Hepatic stellate cell (primary cell): Measurements from ENCODE around the gene NUP214.

ENCODE experiments used
- DNase-seq: peaks from one replicate; pipeline ENCODE4 v3.0.0; 2011; ENCODE audit warnings: low spot score

NUP214 gene

GRCh38 chr9:131125288-131126058 lies at the start of gene NUP214:
TSS of gene NUP214 (plus strand) at chr9:131125586. CDS start at chr9:131125705, 119 bp downstream.
- peak; percentile 99 for DNase-seq

- DNase-seq = no peak
Observed at GRCh38 chr9:131076347-131077195, 48.8 kb upstream of the NUP214 start.

DNA sequence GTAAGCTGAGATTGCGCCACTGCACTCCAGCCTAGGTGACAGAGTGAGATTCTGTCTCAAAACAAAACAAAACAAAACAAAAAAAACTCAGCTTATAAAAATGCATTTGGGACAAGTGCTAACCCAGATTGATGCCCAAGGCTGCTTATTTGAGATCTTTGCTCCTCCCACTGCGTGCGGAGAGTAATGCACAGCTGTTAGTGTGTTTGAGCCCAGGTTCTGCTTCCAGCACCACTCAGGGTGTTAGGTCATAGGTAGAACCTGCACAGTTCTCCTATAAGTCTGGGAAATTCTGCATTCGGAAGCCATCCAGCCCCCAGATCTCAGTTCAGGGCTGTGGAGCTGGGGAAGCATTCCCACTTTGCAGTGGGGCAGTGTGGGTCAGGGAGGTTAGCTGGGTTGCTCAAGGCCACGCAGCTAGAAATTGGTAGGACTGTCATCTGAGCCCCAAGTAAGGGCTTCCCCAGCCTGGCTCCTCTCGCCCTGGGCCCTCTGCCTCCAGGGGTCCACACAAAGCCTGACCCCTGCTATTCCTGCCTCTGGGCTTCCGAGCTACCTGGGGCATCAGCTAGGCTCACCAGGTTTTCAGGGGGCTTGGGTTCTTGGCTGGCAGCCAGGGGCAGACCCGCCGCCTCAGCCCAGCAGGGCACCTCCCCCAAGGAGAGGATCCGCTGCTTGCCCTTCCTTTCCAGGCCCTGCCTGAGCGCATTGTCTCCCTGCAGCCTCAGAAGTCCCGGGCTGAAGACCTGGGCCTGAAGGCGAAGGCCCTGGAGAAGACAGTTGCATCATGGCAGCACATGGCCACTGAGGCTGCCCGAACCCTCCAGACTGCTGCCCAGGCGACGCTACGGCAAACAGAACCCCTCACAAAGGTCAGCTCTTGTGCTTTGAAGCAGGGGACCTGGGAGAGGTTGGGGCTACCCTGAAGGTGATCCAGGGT lies 46.7 kb upstream of the NUP214 start:
- DNase-seq = no peak

DNA sequence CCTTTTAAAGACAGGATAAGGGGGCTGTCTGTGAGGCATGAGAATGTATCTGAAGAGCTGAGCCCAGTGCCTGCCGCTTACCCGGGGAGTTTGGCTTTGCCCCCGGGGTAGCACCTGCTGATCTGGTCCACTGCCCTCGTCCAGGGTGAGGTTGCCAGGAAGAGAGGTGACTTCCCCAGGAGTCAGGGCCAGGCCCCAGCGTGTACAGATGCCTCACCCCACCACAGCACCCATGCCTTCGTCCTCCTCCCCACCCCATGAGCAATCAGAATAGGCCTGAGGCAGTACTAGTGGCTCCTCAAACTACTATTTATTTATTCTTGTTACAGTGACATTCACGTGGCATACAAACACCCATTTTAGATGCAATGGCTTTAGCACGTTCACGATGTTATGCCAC lies 44.8 kb upstream of the NUP214 start:
- no peak for DNase-seq

GRCh38 chr9:131081868-131082267 lies 43.5 kb upstream of the NUP214 start:
- no peak for DNase-seq

DNA sequence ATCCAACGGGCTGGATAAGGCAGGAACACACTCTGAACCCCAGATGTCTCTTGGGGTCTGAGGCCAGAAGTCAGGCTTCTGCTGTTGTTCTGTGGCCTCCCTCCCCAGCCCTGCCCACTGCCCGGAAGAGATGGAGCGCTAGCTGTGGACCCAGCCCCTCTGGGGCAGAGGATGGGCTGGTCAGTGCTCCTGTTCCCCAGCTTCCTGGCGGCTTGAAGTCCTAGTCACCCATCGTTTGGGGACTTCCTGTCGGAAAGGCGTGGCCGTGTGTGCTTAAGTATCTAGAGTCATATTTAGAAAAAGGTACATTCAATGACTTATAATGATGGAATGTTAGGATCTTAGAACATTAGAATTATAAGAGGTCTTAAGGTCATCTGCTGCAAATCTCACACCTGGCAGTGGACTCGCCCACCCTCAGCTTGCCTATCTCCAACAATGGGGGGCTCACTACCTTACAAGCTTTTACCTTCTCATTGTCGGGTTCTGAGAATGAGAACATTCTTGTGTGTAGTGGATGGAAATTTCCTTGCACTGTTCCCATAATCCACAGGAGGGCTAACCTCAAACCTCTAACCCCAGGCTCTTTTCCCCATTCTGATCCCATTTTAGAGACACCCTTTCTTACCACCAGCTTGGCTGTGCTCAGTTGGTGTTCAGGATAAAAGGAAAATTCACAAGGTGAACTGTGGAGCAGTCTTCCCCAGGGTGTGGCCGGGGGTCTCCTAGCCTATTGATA lies 42.4 kb upstream of the NUP214 start:
- DNase-seq = no peak

DNA sequence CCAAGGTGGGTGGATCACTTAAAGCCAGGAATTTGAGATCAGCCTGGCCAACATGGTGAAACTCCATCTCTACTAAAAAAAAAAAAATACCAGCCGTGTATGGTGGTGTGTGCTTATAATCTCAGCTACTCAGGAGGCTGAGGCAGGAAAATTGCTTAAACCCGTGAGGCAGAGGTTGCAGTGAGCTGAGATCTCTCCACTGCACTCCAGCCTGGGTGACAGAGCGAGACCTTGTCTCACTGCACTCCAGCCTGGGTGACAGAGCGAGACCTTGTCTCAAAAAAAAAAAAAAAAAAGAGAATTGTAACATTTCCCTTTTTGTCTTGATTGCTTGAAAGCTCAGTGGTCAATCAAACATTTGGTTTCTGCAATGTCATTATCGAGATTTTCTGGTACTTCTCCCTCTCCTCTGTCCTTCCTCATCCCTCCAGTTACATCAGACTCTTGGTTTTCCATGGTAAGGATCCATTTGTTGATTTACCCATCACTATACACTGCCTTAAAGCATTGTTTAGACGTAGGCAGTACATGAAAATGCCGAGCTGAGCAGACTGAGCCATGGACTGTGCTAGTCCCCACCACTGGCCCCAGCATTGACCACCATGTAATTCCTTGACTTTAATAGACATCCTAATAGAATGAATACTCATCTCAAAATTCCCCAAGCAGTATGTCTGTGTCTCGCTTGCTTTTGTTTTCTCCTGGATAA lies 40.6 kb upstream of the NUP214 start:
- DNase-seq = no peak

- DNase-seq = no peak
Observed at GRCh38 chr9:131085370-131086122, 39.8 kb upstream of the NUP214 start.

DNA sequence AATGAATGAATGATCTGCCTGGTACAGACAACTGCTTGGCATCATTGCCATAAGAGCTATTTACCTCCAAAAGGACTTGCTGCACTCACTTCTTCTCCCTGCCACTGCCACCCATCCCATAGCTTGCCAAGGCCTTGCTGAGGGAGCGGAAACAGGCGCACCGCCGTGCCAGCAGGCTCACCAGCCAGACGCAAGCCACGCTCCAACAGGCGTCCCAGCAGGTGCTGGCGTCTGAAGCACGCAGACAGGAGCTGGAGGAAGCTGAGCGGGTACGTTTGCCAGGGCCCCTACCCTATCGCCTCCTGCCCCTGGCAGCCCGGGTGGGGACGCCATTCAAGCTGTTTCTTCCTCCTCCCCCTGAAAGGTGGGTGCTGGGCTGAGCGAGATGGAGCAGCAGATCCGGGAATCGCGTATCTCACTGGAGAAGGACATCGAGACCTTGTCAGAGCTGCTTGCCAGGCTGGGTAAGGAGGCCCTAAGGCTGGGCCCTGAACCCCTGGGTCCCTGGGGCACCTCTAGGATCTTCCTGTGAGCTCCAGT lies 38.0 kb upstream of the NUP214 start:
- DNase-seq = no peak

GRCh38 chr9:131090025-131090787 lies 35.2 kb upstream of the NUP214 start:
- no peak for DNase-seq

DNA sequence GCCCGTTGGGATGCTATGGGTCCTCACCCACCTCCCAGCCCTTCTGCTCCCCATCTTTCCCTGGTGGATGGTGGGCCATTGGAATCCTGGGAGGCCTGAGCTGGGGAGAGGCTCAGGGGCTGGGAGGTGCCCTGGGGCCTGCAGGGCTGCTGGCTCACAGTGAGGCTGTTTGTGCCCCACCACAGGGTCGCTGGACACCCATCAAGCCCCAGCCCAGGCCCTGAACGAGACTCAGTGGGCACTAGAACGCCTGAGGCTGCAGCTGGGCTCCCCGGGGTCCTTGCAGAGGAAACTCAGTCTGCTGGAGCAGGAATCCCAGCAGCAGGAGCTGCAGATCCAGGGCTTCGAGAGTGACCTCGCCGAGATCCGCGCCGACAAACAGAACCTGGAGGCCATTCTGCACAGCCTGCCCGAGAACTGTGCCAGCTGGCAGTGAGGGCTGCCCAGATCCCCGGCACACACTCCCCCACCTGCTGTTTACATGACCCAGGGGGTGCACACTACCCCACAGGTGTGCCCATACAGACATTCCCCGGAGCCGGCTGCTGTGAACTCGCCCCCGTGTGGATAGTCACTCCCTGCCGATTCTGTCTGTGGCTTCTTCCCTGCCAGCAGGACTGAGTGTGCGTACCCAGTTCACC lies 33.9 kb upstream of the NUP214 start:
- no peak for DNase-seq

DNA sequence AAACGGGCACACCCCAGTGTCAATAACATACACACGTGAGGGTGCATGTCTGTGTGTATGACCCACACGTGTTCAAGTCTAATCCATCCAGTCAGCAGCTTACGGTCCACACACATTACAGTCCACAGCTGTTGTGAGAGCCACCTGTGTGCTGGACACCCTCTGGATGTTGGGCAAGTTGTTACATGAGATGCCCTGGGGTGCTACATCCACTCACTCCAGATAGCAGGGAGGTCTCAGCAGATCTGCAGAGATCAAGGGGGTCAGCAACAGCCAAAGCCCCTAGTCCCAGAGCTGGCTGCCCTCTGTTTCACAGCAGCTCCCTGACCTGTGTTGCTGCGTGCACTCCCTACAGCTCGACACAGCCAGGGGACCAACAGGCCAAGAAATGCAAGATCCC lies 33.4 kb upstream of the NUP214 start:
- no peak for DNase-seq

DNA sequence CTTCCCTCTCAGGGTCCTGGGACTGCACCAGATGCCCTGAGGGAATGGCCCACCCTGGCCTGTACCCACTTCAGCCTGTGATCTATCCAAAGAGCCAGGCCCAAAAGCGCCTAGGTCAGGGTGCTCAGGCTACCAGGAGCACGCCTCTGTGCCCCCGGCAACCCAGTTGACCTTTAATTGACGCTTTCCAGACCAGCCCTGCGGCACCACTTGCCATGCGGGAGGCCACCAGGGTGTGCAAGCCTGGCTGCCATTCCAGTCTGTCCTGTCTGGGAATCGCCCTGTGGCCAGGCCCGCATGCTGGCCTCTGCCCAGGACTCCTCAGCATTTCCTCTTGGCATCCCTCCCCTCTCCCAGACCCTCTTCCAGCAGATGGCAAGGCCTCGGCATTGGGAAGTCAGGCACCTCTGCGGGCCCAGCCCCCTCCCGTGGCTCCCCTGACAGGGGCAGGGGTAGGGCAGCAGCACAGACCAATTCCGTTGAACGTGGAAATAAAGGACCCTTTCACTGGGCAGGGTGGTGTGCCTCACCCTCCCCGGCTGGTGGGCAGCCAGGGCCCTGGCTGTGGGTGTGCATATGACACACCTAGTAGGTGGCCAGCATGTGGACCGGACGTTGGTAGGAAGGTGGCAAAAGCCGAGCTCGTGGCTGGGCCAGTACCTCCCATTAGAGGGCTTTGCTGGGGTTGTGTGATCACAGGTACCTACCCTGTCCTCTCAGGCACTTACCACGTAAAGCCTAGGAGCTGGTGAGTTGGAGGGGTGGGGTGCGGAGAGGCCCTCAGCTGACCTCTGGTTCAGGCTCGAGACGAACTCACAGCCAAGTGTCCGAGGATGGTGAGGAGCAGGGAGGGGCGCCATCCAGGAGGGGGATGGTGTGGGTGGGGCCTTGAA lies 32.6 kb upstream of the NUP214 start:
- no peak for DNase-seq

- DNase-seq = no peak
Observed at GRCh38 chr9:131094015-131094414, 31.4 kb upstream of the NUP214 start.

- DNase-seq = peak; percentile 74
Observed at GRCh38 chr9:131094622-131095021, 30.8 kb upstream of the NUP214 start.

DNA sequence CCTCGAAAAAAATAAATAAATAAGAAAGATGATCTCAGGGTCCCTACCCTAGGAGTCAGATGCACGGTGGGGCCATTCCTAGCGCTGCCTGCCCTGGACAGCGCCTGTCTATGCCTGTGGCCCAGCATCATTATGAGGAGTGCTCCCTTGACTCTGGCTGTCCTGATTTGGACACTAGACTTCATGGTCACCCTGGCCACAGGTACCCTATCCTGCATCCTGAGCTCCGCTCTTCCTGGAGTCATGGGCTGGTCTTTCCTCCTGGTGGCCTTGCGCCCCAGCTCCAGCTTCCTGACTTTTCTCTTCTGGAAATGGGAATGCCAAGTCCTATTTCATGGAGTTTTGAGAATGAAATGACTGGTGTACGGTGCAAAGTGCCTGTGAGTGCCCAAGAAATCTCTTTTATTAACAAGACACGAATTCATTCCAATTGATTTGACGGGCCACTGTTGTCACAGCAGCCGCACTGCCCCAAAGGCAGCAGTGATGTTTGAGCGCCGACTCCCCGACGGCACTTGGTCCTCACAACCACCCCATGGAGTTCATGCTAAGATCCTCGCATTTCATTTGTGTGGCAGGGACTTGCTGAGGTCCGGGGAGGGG lies 29.6 kb upstream of the NUP214 start:
- no peak for DNase-seq
